WTC11 (cell line): ENCODE data around the gene RNPS1. TPM values are rescaled to one million over a fixed set of nuclear protein-coding genes. Genes with fewer than 3 reads are reported as not detected.

Experiments
- CREB1 ChIP-seq: sonication (generic); formaldehyde crosslinking; IDR thresholded peaks from 2 replicates; pipeline ENCODE4 v1.8.0; 2023; ENCODE audit warnings: mild to moderate bottlenecking, missing genetic modification reagents
- E2F1 ChIP-seq: sonication (generic); formaldehyde crosslinking; IDR thresholded peaks from 2 replicates; pipeline ENCODE4 v1.8.0; 2022; ENCODE audit warnings: mild to moderate bottlenecking, missing genetic modification reagents
- ELF4 ChIP-seq: sonication (generic); formaldehyde crosslinking; IDR thresholded peaks from 2 replicates; pipeline ENCODE4 v1.8.1; 2022; ENCODE audit warnings: low read depth, mild to moderate bottlenecking, moderate library complexity, missing genetic modification reagents
- FOXK1 ChIP-seq: sonication (generic); formaldehyde crosslinking; IDR thresholded peaks from 2 replicates; pipeline ENCODE4 v1.8.0; 2022; ENCODE audit warnings: mild to moderate bottlenecking, moderate library complexity, missing genetic modification reagents
- FOXP4 ChIP-seq: sonication (generic); formaldehyde crosslinking; IDR thresholded peaks from 2 replicates; pipeline ENCODE4 v1.8.0; 2022; ENCODE audit warnings: mild to moderate bottlenecking, missing genetic modification reagents
- MLX ChIP-seq: sonication (generic); formaldehyde crosslinking; IDR thresholded peaks from 2 replicates; pipeline ENCODE4 v1.8.1; 2023; ENCODE audit warnings: mild to moderate bottlenecking, missing genetic modification reagents, moderate library complexity
- NFE2L1 ChIP-seq: sonication (generic); formaldehyde crosslinking; IDR thresholded peaks from 2 replicates; pipeline ENCODE4 v1.8.1; 2023; ENCODE audit warnings: missing genetic modification reagents
- NFYB ChIP-seq: sonication (generic); formaldehyde crosslinking; conservative IDR thresholded peaks from 2 replicates; pipeline ENCODE4 v1.8.0; 2022; ENCODE audit warnings: low read depth, missing genetic modification reagents
- NR2C2 ChIP-seq: sonication (generic); formaldehyde crosslinking; IDR thresholded peaks from 2 replicates; pipeline ENCODE4 v1.8.0; 2022; ENCODE audit warnings: mild to moderate bottlenecking, missing genetic modification reagents
- NR3C1 ChIP-seq: sonication (generic); formaldehyde crosslinking; conservative IDR thresholded peaks from 2 replicates; pipeline ENCODE4 v1.8.1; 2023; ENCODE audit warnings: low read depth, mild to moderate bottlenecking, missing genetic modification reagents
- PRDM15 ChIP-seq: sonication (generic); formaldehyde crosslinking; IDR thresholded peaks from 2 replicates; pipeline ENCODE4 v1.8.0; 2022; ENCODE audit warnings: missing genetic modification reagents
- STAT6 ChIP-seq: sonication (generic); formaldehyde crosslinking; conservative IDR thresholded peaks from 2 replicates; pipeline ENCODE4 v1.8.1; 2023; ENCODE audit warnings: mild to moderate bottlenecking, low read depth, missing genetic modification reagents, moderate library complexity
- TEAD1 ChIP-seq: sonication (generic); formaldehyde crosslinking; IDR thresholded peaks from 2 replicates; pipeline ENCODE4 v1.8.0; 2022; ENCODE audit warnings: mild to moderate bottlenecking, missing genetic modification reagents
- USF1 ChIP-seq: sonication (generic); formaldehyde crosslinking; IDR thresholded peaks from 2 replicates; pipeline ENCODE4 v1.8.0; 2022; ENCODE audit warnings: mild to moderate bottlenecking, missing genetic modification reagents
- USF2 ChIP-seq: sonication (generic); formaldehyde crosslinking; IDR thresholded peaks from 2 replicates; pipeline ENCODE4 v1.8.1; 2023; ENCODE audit warnings: mild to moderate bottlenecking, missing genetic modification reagents, moderate library complexity
- ZNF281 ChIP-seq: sonication (generic); formaldehyde crosslinking; IDR thresholded peaks from 2 replicates; pipeline ENCODE4 v1.8.0; 2023; ENCODE audit warnings: mild to moderate bottlenecking, missing genetic modification reagents
- ZNF423 ChIP-seq: fragments of 250-450 bp; sonication (Bioruptor Pico); IDR thresholded peaks from 2 replicates; pipeline ENCODE4 v2.1.2; 2022; ENCODE audit warnings: mild to moderate bottlenecking, moderate library complexity
- ZSCAN18 ChIP-seq: fragments of 250-450 bp; sonication (Bioruptor Pico); IDR thresholded peaks from 2 replicates; pipeline ENCODE4 v2.1.2; 2022; ENCODE audit warnings: mild to moderate bottlenecking, moderate library complexity
- total RNA-seq: library from RNA; stranded (reverse); gene quantifications from 3 replicates; pipeline ENCODE4 v1.2.3, GENCODE V29; 2021

RNPS1 gene
- total RNA-seq, 1 experiment from 2014 or later: 331 TPM

GRCh38 chr16:2210386-2211365 lies 57.2 kb downstream of the RNPS1 start, which contains the start of gene BRICD5 (continued):
- TF ChIP-seq USF1 (CRISPR knock-in tag): 0 out of 2 replicates have a peak, but pooled peaks have one; percentile 19
- no peak for TF ChIP-seq FOXP4 (CRISPR knock-in tag)
- TF ChIP-seq NFE2L1 (CRISPR knock-in tag): no peak
- TF ChIP-seq PRDM15 (CRISPR knock-in tag): no peak
- TF ChIP-seq CREB1 (CRISPR knock-in tag): 0 out of 2 replicates have a peak, but pooled peaks have one; percentile 24
- no peak for TF ChIP-seq NR2C2
- TF ChIP-seq ZSCAN18: no peak
- peak; percentile 78 for TF ChIP-seq ZNF281 (CRISPR knock-in tag)
- TF ChIP-seq STAT6 (CRISPR knock-in tag): no peak
- TF ChIP-seq TEAD1 (CRISPR knock-in tag): peak; percentile 65; the same call in 1 of the 2 replicates
- no peak for TF ChIP-seq FOXK1 (CRISPR knock-in tag)
- no peak for TF ChIP-seq NR3C1
- TF ChIP-seq USF2 (CRISPR knock-in tag): no peak
- TF ChIP-seq E2F1 (CRISPR knock-in tag): no peak
- TF ChIP-seq ZNF423 (CRISPR knock-in tag): no peak
- no peak for TF ChIP-seq MLX (CRISPR knock-in tag)
- TF ChIP-seq NFYB (CRISPR knock-in tag): peak; percentile 16; the same call in 1 of the 2 replicates
- no peak for TF ChIP-seq ELF4 (CRISPR knock-in tag)
